ENCODE results near the gene LYZL4.

DNA sequence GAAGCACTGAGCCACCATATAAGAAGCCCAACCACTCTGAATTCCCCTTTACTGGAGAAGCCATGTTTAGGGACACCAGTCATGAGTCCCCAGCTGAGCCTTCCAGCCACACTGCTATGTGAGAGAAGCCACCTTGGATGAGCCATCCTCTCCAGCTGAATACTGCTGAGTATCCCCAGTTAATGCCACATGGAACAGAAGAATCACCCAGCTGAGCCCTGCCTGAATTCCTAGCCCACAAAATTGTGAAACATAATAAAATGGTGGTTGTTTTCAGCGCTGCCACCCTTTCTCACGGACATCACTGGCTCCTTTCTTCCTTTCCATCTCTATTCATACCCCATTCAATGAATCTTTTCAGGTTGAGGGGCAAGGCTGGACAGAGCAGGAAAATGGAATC lies 22.1 kb upstream of the LYZL4 start:
- TF ChIP-seq KAT2A (conservative IDR thresholded peaks at IDR 0.05; ENCODE audit: control insufficient read depth, low read depth, low read length) (no peak), POLR2A (IDR thresholded peaks at IDR 0.05; ENCODE audit: low read depth, low read length) (no peak), EZH2 (IDR thresholded peaks at IDR 0.05; ENCODE audit: borderline replicate concordance, control insufficient read depth, low read depth, low read length) (no peak)

All from GM12878 (cell line).